Stimulated activated CD8-positive, alpha-beta memory T cell treated with anti-CD3 and anti-CD28 coated beads, Interleukin-4, amount 100 ng/mL, for 48 hours (primary cell): ENCODE results near the gene MCU.

Experiments
- DNase-seq: peaks from one replicate; pipeline ENCODE4 v3.0.0-alpha.2; 2020

MCU gene

DNA sequence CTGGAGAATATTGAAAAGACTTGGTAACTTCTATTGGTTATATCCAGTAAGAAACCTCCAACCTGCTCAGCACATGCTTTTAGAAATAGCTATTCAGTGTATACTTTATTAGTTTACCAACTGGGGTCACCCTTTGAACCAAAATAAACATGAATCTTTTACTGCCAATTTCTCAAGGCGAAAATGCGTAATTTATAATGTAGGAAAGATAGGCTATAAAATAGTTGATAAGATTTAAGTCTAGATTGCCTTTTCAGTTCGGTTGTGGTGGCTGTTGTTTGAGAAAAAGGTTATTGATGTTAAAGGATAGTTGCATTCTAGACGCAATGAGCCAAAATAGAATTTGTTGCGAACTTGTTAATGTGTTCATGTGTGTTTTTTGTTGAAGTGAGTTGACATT lies 119.0 kb downstream of the MCU start:
- DNase-seq = no peak

DNA sequence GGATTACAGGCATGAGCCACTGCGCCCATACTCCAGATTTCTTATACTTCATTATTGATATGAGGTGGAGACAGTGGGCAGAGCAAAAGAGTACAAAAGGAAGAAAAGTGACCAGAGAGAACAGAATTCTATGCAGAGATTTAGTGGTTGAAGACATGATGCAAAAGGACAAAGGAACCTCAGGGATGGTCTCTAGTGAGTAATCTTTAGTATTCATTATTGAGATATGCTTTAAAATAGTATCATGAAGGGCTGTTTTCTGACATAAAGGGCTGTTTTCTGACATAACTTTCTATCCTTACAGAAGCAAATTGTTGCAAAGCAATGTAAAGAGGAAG lies 120.4 kb downstream of the MCU start:
- no peak for DNase-seq

DNA sequence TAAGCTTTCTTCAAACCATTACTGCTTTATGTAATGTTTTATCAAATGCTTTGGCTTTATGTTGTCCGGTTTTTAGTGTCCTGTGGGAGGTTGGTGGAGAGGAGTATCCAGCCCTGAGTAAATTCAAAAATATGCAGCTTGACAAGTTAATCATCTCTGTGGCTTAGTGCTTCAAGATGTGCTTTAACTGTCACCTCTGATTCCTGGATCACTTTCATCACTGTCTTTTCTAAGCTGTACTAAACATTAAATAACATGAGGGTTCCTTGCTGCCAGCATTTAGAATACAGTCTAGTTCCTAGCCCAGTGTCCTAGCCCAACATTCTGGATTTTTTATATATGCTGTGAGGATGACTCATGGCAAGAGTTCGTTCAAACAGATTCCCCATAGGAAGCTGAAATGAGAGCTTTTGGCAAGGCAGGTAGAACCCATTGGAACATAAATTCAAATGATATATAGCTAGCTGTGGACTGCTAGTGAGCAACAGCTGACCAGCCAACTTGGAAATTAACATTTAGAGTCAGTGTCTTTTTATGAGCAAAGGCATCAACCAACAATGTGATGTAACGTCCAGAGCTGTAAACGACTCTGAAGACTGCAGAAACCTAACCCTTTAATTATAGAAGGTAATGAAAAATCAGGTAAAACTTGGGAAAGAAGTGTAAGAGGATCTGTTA lies 120.9 kb downstream of the MCU start:
- DNase-seq = no peak

- no peak for DNase-seq
These were observed 122.3 kb downstream of the MCU start for GRCh38 chr10:72814099-72814790.

DNA sequence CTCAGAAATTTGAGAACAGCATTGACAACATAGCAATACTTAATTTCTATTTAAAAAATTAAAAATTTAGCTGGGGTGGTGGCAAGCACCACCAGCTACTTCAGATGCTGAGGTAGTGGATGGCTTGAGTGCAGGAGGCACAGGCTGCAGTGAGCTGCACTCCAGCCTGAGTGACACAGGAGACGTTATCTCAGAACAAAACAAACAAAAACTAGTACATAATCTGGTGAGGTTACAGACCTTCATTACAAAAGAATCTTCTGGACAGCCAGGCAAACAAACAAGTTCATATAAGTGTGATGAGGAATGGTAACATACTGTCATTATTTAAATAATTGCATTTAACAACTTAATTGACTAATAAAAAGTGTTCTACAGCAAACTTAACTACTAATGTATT lies 124.6 kb downstream of the MCU start:
- no peak for DNase-seq

DNA sequence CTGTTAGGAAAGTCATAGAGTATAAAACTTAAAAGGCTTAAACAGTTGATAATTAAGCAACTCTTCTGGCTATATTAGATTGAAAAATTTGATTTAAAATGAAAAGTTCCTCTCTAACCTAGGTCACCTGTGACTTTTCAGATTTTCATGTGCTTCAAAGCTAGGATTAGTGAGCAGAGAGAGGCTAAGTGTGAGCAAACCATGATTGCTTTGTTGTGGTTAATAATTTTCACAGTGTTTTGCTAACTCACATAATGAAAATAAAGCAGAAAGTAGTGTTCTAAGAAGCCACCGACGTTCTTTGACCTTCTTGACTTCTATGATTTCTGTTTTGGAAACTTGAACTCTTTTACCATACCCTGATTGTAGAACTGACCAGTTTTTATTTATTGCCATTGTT lies 126.1 kb downstream of the MCU start:
- DNase-seq = no peak

DNA sequence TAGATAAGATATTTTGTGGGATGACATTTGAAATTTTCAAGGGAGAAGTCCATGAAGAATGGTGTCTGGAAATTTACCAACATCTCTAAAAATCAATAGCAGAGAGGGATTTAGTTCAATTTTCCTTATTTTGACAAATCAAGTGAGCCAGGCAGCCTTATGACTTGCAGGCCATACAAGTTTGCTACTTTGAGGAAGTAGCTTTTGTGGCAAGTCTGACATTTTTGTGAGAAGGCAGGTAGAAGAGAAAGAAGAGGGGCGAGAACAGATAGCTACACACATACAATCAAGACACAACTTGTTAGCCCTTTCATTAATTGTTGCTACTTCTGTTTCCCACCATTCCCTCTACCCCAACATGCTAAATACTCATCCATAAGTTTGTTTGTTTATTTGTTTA lies 127.1 kb downstream of the MCU start:
- no peak for DNase-seq

- DNase-seq = no peak
These were observed 129.7 kb downstream of the MCU start for GRCh38 chr10:72821606-72822005.

DNA sequence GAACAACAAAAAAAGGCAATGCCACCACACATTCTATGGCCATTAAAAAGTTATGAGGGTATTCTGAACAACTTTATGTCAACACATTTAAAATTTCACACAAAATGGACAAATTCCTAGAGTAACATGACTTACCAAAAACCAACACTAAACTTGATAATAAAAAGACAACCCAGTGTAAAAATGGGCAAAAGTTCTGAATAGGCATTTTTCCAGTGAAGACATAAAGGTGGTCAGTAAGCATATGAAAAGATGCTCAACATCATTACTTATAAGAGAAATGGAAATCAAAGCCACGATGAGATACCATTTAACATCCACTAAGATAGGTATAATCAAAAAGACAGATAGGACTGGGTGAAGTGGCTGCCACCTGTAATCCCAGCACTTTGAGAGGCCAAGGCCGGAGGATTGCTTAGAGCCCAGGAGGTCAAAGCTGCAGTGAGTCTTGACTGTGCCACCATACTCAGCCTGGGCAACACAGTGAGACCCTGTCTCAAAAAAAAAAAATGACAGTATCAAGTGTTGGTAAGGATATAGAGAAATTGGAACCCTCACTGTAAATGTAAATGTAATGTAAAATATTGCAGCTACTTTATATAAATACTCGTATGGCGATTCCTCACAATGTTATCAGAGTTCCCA lies 130.5 kb downstream of the MCU start:
- no peak for DNase-seq

DNA sequence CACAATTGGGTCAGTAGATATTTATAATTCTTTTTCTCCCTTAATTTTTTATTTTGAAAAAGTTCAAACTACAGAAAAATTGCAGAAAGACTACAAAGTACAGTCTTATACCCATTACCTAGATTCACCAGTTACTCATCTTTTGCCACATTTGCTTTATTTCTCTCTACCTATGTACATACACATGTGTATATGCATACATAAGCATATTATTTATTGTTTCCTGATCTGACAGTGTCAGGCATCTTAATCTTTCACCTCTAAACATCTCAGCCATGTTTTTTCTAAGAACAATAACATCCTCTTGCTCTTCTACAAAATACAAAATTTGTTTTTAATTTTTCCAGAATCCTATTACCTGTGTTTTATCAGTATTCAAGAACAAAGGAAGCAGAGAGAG lies 133.2 kb downstream of the MCU start:
- DNase-seq = no peak

GRCh38 chr10:72826346-72826745 lies 134.4 kb downstream of the MCU start:
- DNase-seq = no peak

DNA sequence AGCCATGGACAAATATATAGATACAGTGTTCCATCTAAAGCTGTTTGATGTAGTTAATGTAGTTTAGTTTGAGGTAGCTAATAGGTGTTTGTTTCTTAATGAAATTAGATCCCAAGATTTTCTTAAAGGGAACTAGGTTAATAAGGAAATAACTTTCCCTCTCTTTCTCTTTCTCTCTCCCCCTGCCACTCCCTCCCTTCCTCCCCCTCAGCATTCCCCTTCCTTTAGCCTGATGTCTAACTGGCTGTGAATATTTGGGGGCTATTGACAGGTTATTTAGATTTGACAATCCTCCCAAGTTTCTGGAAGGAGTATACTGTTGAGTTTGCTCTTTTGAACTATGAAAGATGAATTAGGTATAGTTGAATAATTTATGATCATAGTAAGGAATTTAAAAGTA lies 136.4 kb downstream of the MCU start:
- no peak for DNase-seq

- DNase-seq = no peak
These were observed 138.7 kb downstream of the MCU start for GRCh38 chr10:72830625-72831024.

DNA sequence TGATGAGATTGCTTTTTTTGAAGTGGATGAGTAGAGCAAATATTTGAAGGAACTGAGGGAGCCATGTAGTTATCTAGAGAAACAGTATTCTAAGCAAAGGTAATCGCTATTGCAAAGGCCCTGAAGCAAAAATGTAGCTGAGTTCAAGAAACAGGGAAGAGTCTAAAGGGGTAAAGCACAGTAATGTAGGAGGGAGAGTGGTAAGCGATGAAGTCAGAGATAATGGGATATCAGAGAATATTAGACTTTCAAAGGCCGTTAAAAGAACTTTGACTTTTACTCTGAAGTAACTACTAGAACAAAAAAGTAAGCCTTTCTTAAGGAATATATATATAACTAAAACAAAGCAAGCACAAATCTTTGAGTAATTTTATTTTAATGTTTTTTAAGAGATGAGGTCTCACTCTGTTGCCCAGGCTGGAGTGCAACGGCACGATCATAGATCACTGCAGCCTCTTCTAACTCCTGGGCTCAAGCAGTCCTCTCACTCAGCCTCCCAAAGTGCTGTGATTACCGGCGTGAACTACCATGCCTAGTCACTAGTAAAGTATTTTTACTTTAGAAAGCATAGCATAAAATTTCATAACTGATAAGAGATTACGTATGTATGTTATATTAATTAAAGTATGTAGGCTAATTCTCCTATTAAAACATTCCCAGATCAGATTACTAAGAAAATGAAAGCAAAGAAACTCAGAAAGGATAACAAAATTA lies 139.9 kb downstream of the MCU start:
- no peak for DNase-seq

DNA sequence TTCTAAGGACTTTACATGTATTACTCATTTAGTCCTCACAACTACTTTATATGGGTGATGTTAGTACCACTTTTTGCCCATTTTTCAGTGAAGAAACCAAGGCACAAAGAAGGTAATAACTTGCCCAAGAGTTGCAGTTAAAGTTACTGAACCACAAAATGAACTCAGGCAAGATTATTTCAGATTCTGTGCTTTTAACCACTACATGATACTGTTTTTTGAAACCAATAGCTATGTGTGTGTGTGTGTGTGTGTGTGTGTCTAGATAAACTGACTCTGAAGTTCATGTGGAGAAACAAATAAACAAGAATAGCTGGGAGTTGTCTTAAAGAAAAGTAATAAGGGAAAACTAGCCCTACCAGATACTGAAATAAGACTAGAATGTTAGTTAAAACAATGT lies 140.8 kb downstream of the MCU start:
- no peak for DNase-seq

GRCh38 chr10:72834183-72834825 lies 142.4 kb downstream of the MCU start:
- DNase-seq = peak; percentile 30

GRCh38 chr10:72840319-72840718 lies 148.4 kb downstream of the MCU start:
- DNase-seq = no peak

DNA sequence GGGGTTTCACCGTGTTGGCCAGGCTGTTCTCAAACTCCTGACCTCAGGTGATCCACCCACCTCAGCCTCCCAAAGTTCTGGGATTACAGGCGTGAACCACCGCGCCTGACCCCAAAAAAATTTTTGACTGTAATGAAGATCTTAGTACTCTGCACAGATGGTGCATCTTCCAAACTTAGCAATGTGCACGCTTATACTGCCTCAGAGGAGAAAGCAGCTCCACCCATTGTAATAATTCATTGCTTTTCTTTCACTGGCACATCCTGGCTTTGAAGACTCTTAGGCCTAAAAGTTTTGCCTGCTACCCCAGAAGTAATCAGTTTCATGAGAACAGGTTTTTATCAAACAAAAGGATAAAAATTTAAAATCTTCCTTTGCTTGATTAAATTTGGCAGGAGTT lies 149.5 kb downstream of the MCU start:
- DNase-seq = no peak

GRCh38 chr10:72842164-72842563 lies 150.2 kb downstream of the MCU start:
- DNase-seq = no peak

- no peak for DNase-seq
These were observed 154.3 kb downstream of the MCU start for GRCh38 chr10:72846238-72846637.

DNA sequence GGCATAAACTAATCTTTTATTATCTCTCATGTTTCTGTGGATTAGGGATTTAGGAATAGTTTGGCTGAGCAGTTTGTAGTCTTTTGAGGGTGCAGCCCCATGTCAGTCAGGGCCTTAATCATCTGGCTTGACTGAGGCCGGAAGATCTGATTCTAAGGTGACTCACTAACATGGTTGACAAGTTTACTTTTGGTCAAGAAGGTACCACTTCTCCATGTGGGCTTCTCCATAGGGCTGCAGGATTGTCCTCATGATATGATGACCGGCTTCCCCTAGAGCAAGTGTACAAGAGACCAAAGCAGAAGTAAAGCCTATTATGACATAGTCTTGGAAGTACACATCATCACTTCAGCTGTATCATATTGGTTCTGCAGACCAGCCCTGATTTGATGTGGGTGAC lies 155.7 kb downstream of the MCU start:
- no peak for DNase-seq

DNA sequence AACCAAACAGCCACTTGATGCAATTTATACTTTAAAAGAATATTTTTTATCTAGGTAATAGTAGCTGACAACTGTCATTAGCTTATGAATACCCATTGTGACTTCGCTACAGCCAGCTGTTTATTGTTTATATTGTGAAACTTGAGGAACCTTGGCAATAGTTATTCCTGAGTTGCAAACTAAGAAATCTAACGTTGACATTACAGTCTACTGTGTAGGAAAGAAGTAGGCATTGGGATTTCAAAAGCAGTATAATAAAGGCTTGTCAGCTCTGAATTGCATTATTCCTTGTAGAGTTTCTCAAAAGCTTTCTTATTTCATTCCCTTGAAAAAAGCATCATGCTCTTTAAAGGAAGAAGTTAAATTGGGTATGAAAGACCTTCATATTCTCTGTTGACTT lies 158.9 kb downstream of the MCU start:
- no peak for DNase-seq

- no peak for DNase-seq
These were observed 159.6 kb downstream of the MCU start for GRCh38 chr10:72851509-72851908.
